Measurements from ENCODE around the gene ZBTB16.

DNA sequence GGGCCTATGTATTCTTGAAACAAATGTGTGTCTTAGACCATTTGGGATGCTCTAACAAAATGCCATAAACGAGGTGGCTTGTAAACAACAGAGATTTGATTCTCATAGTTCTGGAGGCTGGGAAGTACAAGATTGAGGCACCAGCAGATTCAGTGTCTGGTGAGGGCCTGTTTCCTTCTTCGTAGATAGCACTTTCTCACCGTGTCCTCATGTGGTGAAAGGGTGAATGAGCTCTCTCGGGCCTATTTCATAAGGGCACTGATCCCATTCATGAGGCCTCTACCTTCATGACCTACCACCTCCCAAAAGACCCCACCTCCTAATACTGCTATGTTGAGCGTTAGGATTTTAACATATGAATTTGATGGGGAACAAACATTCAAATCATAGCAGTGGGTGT is 230.3 kb downstream of the ZBTB16 start:
- TF ChIP-seq, protein P1, sequence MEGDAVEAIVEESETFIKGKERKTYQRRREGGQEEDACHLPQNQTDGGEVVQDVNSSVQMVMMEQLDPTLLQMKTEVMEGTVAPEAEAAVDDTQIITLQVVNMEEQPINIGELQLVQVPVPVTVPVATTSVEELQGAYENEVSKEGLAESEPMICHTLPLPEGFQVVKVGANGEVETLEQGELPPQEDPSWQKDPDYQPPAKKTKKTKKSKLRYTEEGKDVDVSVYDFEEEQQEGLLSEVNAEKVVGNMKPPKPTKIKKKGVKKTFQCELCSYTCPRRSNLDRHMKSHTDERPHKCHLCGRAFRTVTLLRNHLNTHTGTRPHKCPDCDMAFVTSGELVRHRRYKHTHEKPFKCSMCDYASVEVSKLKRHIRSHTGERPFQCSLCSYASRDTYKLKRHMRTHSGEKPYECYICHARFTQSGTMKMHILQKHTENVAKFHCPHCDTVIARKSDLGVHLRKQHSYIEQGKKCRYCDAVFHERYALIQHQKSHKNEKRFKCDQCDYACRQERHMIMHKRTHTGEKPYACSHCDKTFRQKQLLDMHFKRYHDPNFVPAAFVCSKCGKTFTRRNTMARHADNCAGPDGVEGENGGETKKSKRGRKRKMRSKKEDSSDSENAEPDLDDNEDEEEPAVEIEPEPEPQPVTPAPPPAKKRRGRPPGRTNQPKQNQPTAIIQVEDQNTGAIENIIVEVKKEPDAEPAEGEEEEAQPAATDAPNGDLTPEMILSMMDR (IDR thresholded peaks at IDR 0.05): no peak
- TF ChIP-seq ZFX (IDR thresholded peaks at IDR 0.05; ENCODE audit: borderline replicate concordance): no peak
